Central memory CD4-positive, alpha-beta T cell (primary cell): ENCODE results near the gene AUTS2.

Experiments used
- DNase-seq: peaks from one replicate; pipeline ENCODE4 v3.0.0; 2022

AUTS2 gene

DNA sequence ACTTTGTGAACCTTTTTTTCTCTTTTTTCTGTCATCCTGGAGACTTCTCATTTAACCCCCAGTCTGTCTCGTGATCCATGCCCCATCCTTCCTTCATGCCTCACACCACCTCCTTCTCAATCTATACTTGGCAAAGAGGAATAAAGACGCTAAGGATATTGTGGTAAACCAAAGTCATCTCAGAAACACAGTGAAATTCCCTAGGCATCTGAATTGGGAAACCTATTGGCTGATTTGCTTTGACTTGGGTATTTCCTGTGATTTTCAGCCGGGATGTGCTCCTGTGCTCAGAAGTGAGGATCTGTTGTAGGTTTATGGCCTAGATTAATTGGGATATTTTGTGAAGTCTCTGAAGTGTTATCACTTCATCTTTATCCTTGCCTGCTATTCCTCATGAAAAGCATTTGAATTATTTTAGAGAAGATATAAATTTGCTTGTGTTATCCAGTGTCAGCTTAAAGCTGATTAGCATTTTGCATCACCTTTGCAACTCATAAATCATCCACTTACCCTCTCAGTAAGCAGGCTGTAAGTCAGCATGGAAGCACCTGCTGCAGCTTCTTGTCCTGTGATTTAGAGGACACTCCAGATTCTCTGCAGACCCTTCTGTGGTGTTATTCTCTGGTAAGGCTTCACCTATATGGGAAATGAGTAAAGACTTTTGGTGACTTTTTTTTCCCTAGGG is 138.0 kb downstream of the AUTS2 start:
- DNase-seq = no peak

DNA sequence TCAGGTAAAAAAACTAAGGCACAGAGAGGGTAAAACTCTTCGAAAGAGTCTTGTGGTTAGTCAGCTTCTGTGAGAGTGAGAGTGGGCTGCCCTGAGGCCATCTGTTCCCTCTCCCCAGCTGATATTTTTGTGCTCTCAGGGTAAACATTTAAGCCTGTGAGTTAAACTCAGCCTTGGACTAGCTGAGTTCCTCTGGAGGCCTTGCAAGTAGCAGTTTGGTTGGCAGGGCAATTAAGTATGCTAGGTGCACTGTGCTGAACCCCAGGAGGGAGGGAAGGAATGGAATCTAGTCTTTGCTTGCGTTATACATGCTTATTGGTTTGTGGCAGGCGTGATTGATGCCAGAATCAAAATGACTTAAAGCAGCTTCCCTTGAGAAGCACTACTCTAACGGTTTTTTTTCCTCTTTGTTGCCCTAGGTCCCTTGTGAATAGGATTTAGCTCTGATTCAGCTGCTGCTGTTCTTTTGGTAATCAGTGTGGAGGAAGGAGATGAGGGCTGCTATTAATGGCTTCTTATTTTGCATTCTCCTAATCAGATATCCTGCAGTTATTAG is 140.2 kb downstream of the AUTS2 start:
- no peak for DNase-seq

DNA sequence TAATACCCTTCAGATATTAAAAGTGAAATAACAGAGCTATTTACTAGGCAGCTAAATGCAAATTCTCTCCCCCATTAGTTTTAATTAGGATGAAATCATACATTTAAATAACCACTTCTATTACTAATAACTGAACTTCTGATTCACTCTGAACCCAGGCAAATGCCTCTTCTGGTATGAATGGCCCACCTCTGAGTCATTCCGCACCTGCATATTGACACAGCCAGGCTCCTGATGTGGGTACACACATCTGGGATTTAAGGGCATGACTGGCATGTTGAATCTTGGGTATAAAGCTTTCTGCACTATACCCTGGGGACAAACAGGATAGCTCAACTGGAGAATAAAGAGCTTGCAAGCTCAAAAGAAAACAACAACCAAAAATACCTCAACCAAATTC is 140.9 kb downstream of the AUTS2 start:
- DNase-seq = no peak

DNA sequence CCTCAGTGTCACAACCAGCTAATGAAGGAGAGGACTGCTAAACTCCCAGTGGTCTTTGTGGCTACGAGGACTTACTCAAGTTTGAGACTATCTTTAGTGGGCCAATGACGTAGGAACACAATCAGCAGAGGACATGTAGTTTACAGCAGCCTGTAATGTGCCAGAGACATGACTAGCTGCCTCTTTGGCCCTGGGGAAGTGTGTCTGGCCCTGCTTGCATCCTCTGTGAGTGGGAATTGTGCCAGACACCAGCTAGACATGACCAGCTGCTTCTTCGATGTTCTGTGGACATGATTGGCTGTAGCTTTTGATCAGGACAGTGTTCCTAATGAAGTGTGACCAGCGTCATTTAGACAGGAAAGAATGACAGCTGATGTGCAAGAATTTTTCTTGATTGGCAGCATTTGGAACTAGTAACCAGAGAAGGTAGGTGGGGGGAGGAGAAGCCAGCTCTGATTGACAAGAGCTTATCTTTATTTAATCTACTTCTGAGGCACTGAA is 141.7 kb downstream of the AUTS2 start:
- no peak for DNase-seq

DNA sequence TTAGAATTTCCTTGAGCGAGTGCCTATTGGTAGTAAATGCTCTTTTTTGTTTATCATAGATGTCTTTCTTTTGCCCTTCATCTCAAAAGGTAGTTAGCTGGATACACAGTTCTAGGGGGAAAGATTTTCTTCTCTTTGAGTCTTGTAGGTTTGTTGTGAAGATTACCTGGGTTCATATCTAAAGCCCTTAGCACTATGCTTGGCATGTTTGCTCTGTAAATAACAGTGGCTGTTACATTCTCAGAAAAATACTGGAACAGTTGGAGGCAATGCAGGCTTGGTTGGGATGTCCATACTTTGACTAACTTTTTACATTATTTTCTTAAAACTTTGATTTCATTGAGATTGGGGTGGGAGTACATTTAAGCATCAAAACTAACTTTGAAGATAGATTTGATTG is 144.0 kb downstream of the AUTS2 start:
- DNase-seq = no peak

DNA sequence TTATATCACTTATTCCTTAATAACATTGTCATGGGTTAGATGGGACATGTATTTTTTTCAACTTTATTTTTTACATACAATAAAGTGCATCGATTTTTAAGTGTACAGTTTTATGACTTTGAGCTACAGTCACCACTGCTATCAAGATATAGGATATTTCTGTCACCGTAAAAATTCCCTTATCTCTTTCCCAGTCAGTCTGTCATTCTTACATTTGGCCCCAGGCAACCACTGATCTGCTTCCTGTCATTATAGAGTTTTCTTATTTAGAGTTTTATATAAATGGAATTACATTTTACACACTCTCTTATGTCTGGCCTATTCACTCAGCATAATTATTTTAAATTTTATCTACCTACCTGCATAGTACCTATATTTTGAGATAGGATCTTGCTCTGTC is 145.2 kb downstream of the AUTS2 start:
- DNase-seq = no peak

DNA sequence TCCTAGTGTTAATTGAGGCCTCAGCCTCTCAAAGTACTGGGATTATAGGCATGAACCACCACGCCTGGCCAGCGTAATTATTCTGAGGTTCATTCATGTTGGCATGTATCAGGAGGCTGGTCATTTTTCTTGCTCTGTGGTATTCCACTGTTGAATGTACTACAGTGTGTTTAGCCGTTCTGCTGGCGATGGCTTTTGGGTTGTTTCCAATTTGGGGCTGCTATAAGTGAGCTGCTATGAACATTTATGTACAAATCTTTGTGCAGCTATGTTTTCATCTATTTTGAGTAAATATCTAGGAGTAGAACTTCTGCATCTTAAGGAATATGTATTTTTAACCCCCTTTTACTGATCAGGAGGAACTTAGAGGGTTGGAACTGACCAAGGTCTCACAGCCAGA is 145.8 kb downstream of the AUTS2 start:
- DNase-seq = no peak

DNA sequence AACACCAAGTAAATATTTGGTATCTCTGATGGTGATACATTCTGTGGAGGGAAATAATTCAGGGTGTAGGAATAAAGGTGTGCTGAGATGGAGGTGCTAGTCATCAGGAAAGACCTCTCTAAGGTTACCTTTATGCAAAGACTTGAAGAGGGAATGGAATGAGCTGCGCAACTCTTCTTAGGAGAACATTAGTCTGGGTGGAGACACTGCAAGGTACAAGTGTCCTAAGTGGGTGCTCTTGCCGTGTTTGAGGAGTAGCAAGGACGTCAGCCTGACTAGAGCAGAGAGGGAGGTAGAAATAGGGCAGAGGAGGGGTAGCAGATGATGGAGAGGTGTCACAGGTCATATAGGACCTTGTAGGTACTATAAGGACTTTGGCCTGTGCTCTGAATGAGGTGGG is 148.1 kb downstream of the AUTS2 start:
- no peak for DNase-seq

DNA sequence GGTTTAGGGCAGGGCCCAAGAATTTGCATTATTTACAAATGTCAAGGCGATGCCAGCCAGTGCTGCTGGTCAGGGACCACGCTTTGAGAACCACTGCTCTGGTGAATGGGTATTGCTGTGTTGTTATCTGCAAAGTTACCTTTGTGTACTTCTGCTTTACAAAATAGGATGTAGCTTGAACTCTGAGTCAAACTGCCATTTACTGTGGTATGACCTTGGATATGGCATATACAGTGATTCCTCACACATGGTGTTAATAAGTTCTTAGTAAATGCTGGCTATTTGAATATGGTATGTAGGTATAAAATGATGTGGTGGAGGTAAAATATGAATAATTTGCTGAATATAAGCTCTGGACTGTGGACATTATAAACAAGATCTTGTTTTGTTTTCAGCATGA is 148.9 kb downstream of the AUTS2 start:
- no peak for DNase-seq

DNA sequence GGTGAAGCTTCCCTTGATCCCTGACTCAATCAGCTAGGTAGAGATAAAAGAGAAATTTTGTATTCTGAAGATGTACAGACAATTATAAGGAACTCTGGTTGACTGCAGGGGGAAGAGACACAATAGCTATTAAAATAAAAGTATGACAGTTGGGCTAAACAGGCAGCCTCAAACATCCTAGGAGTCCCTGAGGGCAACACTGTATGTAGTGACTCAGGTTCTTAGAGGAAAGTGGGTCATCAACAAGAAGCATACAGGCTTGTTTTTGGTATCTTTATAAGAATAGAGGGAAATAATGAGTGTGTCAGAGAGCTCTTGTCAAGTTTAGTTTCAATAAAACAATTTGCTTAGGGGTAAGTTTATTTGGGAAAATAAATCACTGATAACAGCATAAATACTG is 150.3 kb downstream of the AUTS2 start:
- DNase-seq = no peak

DNA sequence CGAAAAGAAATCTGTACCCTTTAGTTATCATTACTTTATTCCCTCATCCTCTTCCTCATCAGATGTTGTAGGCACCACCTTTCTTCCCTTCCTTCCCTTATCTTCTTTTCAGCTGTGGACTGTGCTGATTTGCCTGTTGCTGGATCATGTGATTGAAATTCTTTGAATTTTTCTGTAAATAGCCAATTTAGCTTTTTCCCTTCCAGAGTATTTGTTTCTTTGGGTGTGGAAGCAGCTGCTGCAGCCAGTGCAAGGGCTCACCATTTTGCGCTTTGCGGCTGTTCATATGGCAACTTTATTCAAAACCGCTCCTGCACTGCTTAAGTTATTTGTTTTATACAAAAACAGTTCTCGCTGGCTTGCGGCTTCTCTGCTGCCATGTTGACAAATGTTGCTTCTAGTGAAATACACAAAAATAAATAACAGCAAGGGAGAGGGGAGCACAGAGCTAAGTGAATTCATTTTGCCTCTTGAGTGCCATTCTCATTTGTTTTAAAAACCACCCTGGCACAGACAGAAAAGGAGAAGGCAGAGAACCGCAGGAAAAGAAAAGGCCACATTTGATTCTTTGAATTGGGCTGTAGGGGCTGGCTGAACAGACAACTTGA is 151.2 kb downstream of the AUTS2 start:
- no peak for DNase-seq

DNA sequence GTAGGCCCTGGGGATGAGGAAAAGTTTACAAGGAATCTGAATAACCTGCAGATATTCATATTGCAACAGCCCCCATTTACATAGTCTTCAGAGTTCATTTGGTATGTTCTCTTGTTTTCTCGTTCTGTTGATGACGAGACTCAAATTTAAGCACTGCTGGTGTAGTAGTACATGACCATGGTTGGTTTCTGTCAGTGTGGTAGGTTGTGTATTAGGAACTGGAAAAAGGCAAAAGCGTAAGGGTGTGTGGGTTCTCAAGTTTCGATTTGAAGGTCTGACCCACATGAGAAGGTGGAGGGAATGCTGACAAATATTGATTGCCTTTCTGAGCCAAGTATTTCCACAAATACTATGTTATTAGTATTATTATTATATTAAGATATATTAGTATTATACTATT is 151.7 kb downstream of the AUTS2 start:
- no peak for DNase-seq

DNA sequence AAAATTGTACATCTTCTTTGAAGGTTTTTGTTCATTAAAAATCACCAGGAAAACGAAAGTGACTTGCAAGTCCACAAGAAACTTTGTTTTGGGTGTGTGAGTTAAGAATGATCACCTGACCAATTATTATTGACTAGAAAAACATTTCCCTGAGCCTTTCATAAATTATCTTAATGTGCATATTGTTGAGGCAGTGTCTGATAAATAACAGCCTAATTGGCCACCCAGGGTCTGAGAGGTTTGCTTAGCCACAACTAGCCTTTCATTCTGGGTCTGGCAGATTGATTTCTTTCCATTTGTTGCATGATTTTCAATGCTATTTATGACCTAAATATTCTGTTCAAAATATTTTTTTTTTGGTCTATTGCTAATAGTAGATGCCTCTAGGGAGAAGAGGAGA is 152.8 kb downstream of the AUTS2 start:
- DNase-seq = no peak

DNA sequence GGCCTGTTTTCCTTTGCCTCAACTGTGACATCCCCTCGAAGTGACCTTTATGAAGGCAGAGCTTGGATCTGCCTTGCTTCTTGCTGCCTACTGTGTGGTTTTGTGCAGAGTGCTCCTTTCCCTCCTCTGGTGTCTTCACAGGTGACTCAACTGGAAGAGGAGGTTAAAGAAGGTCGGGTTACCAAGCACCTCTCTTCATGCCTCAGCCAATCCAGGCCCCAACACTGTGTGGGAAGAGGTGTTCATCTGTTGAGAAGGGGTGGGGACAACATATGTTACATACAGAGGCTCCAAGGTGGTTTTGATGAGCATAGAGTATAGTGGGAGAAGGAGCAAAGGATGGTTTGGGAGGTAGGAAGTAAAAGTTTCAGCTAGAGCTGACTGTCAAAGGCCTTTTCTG is 155.7 kb downstream of the AUTS2 start:
- DNase-seq = no peak

DNA sequence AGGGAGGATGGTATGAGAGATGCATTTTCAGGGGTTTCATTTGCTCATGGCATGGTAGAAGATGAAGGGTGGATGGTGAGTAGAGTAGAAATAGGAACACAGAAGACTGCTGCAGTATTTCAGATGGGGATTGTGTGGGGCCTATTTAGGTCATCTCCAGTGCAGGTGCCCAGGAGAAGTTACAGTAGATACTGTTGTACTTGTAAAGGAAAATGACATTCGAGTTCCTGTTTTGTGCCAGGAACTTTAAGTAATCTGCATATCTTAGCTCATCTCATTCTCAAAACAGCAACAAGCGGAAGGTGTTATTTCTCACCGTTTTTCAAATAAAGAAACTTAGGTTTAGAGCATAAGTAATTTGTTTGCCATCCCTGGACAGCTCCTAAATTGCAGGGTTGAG is 156.2 kb downstream of the AUTS2 start:
- no peak for DNase-seq

DNA sequence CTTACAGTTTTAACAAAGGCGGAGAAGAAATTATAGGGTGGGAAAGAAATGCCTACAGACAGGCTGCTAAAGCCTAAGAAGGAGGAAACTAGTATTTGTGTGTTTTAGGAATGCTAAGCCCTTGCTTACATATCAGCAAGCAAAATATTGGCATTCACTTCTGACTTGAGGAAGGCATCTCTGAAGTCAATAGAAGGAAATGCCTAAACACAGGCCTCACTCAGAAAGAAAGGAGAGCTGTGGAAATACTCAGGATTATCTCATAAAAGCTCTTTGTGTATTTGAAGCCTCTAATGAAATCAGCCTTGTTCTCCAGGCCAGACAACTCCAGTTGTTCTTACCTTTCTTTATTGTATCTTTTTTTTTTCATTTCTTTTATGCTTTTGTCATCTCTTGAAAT is 158.0 kb downstream of the AUTS2 start:
- DNase-seq = no peak

DNA sequence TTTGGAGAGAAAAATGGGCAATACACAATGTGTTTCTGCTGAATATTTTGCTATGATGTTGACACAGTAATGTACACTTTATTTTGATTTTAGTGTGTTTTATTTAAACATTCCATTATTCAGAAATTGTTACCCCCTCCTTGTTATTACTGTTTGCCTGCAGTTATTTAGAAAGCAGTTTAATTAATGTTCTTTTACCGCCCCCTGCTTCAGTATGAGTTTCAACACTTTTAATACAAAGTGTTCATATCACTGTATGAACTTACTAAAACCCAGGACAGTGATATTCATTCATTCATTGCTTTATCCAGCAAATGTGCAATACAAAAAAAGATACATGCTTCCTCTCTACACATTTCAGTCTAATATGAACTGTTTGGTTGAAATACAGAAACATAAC is 159.3 kb downstream of the AUTS2 start:
- DNase-seq = no peak

DNA sequence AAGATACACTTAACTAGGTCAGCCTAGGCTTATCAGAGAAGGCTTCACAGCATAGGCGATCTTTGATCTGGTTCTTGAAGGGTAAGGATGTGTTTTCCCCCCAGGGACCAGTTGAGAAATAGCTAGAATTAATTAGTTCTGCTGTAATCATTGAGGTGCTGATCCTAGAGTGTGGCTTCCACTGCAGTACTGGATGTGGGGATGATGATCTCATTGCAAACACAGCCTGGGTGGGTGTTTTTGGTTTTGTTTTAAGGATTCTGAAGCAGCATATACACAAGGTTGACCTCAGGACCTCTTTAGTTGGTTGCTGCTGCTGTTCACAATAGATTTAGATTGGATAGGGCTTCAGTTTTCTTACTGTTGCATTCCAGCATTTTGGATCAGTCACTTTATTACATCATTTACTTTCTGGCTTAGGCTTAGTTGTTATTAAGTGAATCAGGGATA is 159.7 kb downstream of the AUTS2 start:
- DNase-seq = no peak

DNA sequence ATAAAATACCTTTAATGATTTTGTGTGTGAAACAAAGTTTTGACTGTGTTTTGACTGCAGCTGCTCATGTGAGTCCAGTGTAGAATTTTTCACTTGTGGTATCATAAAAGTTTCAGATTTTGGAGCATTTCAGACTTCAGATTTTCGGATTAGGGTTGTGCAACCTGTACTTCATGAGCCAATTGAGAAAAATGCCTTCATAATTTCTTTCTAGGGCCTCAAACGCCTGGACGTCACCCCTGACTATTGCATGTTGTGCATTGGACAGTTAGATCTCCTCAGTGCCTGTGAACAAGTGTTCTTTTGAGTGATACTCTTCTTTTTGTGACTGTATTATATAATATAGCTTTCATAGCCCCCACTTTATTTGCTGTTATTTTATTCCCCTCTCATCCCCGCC is 161.1 kb downstream of the AUTS2 start:
- no peak for DNase-seq

DNA sequence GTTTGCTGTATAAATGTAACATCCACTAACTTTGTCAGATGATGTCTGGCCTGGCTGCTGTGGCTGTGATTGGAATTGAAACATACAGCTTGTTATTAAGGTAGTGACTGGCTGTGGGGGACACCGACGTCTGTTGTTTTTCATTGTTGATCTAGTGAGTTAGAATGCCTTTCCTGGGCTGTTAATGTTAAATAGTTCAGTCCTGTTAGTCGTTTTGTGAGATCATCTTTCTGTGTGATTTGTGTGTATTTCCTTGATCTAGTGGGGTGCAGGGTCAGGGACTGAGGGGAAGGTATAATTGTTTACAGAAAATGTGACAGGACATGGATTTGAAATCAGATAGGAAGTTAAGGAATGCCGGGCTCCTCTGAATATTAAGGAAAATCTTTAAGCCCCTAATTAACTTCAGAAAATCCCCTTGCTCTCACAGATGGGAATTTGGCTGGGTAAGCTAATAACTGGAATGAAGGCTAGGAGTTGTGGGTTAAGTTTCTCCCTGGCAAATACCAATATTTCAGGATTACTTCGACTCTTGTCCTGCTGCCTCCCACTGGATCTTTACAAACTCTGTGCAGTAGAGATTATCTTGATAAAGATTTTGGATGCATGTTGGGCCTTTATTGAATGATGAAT is 163.1 kb downstream of the AUTS2 start:
- no peak for DNase-seq

DNA sequence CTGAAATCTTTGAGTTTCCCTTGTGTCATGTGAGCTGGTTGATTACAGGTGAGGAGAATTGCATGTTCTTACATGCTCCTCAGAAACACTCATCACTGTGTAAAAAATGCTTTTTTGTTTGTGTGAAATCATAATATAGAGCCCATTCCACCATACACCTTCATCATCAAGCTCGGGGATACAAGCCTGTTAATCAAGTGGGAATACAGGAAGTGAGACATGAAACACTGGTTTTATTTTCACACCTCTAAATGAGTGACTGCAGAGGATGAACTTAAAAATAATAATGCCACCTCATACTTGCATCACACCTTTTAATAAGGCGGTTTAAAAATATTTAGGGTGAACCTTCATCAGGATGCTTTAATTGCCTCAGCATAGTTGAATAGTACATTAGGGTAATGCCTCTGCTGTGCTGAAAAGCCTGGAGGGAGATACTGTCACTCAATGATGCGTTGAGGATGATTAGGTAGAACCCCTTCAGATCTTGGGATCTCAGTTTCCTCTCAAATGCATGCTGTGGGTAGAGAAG is 164.6 kb downstream of the AUTS2 start:
- no peak for DNase-seq

DNA sequence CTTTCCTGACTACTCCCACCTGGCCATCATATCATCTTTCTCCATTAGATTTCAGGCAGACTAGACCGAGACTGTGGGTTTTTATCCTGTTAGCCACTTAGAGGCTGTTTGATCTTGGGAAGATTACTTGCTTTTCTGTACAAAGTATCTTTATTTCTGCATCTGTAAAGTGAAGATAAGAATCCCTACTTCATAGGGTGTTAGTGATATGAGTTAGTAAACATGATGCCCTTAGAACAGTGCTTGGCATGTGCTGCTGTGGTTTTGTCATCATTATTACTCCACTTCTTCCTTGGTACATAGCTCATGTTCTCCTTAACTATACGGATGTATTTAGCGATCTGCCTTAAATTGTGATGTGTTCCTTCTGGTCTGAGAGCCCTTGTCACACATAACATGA is 165.2 kb downstream of the AUTS2 start:
- DNase-seq = no peak

DNA sequence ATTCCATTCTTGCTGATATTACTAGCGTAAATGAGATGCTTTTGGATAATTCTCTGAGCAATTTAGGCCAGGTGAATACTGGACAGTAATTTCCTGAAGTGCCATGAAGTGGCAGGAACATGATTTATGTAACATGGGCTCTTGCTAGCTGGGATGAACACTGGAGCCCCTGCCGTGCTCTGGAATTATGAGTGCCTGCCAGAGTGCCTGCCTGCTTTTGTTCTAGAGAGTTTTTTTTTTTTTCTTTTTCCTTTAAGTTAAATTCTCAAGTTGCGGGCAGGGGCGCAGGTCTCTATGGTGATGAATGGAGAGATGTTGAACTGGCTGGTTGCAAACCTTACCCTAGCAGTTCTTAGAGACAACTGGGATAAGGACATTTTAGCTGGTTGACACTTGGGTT is 165.9 kb downstream of the AUTS2 start:
- DNase-seq = no peak

DNA sequence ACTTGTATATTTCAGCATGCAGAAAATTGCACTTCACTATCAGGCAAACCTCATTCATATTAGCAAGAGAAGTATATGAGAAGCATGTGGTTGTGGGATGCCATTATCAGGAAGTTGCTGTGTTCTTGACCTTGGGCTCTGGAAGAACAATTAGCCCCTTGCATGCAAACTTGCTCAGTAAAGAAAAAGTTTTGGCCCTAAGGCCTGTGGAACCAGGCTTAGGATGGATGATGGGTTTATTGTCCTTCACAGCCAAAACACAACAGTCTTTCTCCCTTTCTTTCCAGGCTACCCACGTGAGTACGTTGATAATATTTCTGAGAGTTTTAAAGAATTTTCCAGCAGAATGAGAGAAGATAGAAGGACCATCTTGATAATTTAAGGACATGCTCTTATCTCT is 166.4 kb downstream of the AUTS2 start:
- DNase-seq = no peak
